ENCODE measurements around the gene EHD3. TPM values are rescaled to one million over a fixed set of nuclear protein-coding genes. Genes with fewer than 3 reads are reported as not detected.

EHD3 gene
- total RNA-seq, 1 donor from 2014 or later: 8.0 TPM

DNA sequence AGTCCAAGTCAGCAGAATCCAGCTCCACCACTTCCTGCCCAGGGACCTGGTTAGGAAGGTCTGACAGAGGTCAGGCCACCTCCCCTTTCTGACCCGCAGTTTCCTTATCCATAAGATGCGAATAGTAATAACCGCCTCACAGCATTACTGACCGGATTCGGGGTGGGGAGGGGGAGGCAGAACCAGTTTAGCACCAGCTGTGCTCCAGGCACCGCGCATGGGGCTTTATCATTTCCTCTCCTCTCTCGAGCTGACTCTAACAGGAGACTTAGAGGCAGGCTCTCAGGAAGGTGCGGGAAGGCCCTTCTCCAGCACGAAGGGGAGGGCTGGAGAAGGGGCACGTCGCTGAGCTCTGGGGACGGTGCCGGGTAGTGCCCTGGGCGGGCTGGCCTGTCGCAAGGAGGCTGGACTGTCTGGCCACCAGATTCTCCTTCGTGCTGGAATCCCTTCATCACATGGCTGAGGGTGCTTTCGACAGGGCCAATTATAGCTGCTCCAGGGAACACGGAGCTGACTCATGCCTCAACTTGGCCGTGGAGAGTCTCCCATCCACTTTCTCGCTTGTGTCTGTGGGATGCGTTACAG is 5.7 kb downstream of the EHD3 start:
- TF ChIP-seq, protein P1, sequence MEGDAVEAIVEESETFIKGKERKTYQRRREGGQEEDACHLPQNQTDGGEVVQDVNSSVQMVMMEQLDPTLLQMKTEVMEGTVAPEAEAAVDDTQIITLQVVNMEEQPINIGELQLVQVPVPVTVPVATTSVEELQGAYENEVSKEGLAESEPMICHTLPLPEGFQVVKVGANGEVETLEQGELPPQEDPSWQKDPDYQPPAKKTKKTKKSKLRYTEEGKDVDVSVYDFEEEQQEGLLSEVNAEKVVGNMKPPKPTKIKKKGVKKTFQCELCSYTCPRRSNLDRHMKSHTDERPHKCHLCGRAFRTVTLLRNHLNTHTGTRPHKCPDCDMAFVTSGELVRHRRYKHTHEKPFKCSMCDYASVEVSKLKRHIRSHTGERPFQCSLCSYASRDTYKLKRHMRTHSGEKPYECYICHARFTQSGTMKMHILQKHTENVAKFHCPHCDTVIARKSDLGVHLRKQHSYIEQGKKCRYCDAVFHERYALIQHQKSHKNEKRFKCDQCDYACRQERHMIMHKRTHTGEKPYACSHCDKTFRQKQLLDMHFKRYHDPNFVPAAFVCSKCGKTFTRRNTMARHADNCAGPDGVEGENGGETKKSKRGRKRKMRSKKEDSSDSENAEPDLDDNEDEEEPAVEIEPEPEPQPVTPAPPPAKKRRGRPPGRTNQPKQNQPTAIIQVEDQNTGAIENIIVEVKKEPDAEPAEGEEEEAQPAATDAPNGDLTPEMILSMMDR (IDR thresholded peaks at IDR 0.05; ENCODE audit: unreplicated experiment): no peak
- no peaks in the 10 kb centered on the region for H3K9me3 Mint-ChIP-seq (ENCODE audit: unreplicated experiment)
- no peak for DNase-seq (ENCODE audit: low spot score)
- no peaks in the 10 kb centered on the region for H3K4me1 Mint-ChIP-seq (ENCODE audit: unreplicated experiment)
- H3K36me3 Mint-ChIP-seq (ENCODE audit: low read depth, unreplicated experiment): no peaks in the 10 kb centered on the region
- H3K27me3 Mint-ChIP-seq (ENCODE audit: unreplicated experiment): peaks cover 4% of the 10 kb centered on the region
- no peak overlapping the region for H3K4me3 Mint-ChIP-seq (ENCODE audit: unreplicated experiment)
- no peak overlapping the region for H3K27ac Mint-ChIP-seq (ENCODE audit: unreplicated experiment)

DNA sequence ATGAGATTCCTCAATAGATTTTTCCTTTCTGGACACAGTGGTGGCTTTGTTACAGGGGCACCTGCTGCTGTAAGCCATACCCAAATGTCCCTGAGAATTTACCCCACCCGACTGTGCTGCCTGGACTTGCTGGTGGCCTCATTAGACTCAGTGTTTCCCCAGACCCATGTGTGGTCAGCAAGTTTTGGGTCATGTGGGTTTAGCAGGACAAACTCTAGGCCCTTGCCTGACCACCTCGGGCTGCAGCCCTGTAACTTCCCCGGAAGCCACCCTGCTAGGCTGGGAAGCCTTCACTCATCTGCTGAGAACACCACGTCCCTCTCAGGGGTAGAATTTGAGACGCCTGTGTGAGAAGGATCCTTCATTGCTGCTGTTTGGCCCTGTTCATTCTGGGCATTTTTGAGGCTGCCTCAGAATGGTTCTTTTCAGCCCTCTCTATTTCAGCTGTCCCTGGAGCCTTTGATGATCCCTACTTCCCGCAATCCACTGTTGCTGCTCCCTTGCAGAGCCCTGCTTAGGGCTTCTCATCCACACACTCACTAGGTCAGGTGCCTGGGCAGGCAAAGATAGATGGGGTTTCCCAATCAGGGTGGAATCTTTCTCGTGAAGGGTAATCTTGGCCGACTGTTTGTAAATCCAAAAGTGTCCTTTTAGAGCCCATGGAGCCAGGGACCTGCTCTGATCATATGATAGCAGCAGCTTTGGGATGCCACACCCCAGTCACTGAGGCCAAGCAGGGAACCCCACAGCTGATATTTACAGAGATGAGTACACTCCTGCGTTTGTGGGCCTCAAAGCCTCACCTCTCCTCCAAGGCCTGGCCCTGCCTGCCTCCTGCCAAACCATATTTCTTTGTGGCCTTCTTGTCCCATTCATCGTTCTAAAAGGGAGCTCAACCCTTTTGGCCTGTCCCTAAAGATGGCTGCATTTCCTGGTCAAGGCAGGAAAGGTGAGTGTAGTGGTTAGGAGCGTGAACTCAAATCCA is 6.7 kb downstream of the EHD3 start:
- Mint-ChIP-seq H3K4me3 (ENCODE audit: unreplicated experiment) (no peak overlapping the region), H3K4me1 (ENCODE audit: unreplicated experiment) (no peaks in the 10 kb centered on the region), H3K9me3 (ENCODE audit: unreplicated experiment) (no peaks in the 10 kb centered on the region), H3K36me3 (ENCODE audit: low read depth, unreplicated experiment) (no peaks in the 10 kb centered on the region), H3K27ac (ENCODE audit: unreplicated experiment) (no peak overlapping the region), H3K27me3 (ENCODE audit: unreplicated experiment) (no peaks in the 10 kb centered on the region)
- no peak for DNase-seq (ENCODE audit: low spot score)
- TF ChIP-seq, protein P1 (IDR thresholded peaks at IDR 0.05; ENCODE audit: unreplicated experiment): no peak

DNA sequence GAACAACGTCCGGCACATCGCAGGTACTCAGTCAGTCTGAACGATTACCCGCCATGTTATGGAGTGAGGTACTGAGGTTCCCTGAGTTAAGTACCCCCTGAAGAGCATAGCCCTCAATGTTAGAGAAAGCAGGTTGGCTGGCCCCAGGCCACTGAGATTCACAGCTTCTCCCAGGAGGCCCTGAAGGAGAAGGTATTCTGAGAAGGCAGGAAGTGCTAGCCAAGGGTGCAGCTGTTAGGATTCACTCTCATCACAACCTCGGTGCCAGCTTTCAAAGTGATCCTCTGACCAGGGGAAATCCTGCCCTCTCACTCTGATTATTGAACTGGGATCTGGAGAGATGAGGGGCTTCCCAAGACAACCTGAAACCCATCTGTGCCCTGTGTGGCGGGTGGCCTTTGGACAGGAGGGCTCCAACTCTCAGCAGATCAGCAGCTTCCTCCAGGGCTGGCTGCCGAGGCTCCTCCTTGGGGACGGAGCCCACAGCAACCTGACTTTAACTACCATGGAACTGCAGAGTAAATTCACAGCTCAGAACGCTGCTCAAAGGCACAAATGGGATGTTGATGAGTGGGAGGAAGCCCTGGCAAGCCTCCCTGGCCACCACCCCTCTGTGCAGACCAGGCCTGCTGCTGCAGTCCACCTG is 7.8 kb downstream of the EHD3 start:
- TF ChIP-seq, protein P1 (IDR thresholded peaks at IDR 0.05; ENCODE audit: unreplicated experiment): no peak
- H3K36me3 Mint-ChIP-seq (ENCODE audit: low read depth, unreplicated experiment): peaks cover 5% of the 10 kb centered on the region
- DNase-seq (ENCODE audit: low spot score): no peak
- H3K4me3 Mint-ChIP-seq (ENCODE audit: unreplicated experiment): no peak overlapping the region
- no peaks in the 10 kb centered on the region for H3K4me1 Mint-ChIP-seq (ENCODE audit: unreplicated experiment)
- H3K9me3 Mint-ChIP-seq (ENCODE audit: unreplicated experiment): no peaks in the 10 kb centered on the region
- H3K27me3 Mint-ChIP-seq (ENCODE audit: unreplicated experiment): no peaks in the 10 kb centered on the region
- H3K27ac Mint-ChIP-seq (ENCODE audit: unreplicated experiment): no peak overlapping the region

DNA sequence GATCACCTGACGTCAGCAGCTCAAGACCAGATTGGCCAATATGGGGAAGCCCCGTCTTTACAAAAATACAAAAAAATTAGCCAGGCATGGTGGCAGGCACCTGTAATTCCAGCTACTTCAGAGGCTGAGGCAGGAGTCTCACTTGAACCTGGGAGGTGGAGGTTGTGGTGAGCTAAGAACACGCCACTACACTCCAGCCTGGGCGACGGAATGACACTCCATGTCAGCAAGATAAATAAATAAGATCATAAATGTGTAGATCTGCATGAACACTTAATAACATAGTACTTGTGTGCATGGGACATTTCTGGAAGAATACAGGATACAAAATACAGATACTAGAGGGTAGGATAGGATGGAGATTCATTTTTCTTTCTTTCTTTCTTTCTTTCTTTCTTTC is 9.1 kb downstream of the EHD3 start:
- TF ChIP-seq, protein P1 (IDR thresholded peaks at IDR 0.05; ENCODE audit: unreplicated experiment): no peak
- H3K4me3 Mint-ChIP-seq (ENCODE audit: unreplicated experiment): no peak overlapping the region
- H3K4me1 Mint-ChIP-seq (ENCODE audit: unreplicated experiment): no peaks in the 10 kb centered on the region
- H3K27me3 Mint-ChIP-seq (ENCODE audit: unreplicated experiment): no peaks in the 10 kb centered on the region
- H3K27ac Mint-ChIP-seq (ENCODE audit: unreplicated experiment): no peak overlapping the region
- H3K36me3 Mint-ChIP-seq (ENCODE audit: low read depth, unreplicated experiment): peaks cover 8% of the 10 kb centered on the region
- DNase-seq (ENCODE audit: low spot score): no peak
- H3K9me3 Mint-ChIP-seq (ENCODE audit: unreplicated experiment): no peaks in the 10 kb centered on the region

Measured in endothelial cell (in vitro differentiated cells).